Hematopoietic multipotent progenitor cell treated with erythropoietin and hydrocortisone succinate and interleukin-3 and kit ligand, for 8 days (in vitro differentiated cells): Measurements from ENCODE around the gene FHAD1.

Experiments used
- DNase-seq: peaks from one replicate; pipeline ENCODE4 v3.0.0-alpha.2; 2015

Gene FHAD1

GRCh38 chr1:15218287-15219279 lies 28.4 kb upstream of the FHAD1 start:
- DNase-seq, result peak; percentile 79

DNA sequence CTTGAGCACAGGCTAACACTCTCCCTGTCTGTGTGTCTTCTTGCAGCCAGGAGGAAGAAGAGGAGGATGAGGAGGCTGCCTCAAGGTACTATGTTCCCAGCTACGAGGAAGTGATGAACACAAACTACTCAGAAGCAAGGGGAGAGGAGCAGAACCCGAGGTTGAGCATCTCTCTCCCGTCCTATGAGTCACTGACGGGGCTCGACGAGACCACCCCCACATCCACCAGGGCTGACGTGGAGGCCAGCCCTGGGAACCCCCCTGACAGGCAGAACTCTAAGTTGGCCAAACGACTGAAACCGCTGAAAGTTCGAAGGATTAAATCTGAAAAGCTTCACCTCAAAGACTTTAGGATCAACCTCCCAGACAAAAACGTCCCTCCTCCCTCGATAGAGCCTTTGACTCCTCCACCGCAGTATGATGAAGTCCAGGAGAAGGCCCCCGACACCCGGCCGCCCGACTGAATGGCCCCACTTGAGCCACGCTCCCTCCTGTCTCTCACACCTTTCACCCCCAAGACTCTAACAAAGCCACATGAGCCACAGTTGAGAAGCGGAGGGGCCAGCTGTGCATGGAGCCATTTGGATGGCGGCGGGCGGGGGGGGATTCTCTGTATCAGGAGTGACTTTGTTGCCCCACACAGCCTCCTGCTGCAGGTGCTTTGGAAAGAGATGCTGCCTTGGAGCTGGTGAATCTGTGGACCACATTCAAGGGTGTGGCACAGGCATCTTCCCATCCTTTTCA lies 27.6 kb upstream of the FHAD1 start:
- no peak for DNase-seq

- DNase-seq, result no peak
Observed at GRCh38 chr1:15220024-15220392, 27.0 kb upstream of the FHAD1 start.

DNA sequence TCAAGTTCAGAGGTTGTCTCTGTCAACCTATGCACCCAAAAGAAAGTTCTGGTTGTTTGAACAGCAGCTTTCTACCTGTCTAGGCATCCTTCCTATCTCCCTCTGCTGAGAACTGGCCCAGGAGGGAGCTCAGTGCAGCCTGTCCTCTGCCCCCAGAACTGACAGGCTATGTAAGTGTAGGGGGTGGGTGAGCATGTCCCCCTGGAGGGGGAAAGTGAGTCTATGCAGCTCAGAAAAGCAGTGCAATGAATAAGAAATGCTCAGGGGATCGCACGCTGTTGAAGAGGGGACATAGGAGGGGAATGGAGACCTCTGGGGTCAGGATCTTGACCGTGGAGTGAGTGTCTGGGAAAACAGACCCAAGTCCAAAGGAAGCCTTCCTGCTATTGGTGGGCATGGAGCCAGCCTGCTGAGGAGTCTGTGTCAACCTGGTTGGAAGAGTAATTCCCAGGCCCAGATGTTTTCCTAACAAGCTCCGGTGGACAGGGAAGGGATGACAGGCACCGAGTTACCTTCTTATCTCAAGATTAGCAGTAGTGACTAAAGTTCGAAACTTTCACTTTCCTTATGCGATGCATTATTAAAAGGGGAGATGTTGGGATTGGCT lies 26.1 kb upstream of the FHAD1 start:
- no peak for DNase-seq

GRCh38 chr1:15222653-15223303 lies 24.2 kb upstream of the FHAD1 start:
- DNase-seq, result no peak

DNA sequence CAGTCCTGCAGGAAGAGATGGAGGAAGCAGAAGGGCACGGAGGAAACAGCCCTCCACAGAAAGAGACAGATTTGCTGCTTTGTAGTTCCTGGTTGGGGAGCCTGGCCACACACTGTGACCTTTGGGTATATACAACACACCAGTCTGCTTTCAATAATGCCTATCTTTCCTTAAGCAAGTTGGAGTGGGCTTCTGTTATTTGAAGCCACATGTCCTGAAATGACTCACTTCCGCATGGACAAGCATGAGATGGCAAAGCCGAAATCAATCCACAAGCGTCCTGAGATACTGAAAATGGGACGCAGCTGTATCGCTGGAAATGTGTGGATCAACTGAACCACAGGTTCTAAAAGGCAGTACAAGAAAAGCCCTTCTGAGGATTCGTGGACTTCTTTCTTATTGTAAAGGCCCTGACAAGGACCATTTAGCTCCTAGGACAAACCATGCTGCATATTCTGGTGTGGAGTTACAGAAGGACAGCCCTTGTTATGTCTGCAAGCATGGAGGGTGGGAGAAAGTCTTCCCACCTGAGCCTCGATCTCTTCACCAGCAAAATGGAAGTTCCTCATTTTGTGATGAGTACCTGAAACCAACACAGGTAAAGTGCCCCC lies 22.7 kb upstream of the FHAD1 start:
- no peak for DNase-seq

DNA sequence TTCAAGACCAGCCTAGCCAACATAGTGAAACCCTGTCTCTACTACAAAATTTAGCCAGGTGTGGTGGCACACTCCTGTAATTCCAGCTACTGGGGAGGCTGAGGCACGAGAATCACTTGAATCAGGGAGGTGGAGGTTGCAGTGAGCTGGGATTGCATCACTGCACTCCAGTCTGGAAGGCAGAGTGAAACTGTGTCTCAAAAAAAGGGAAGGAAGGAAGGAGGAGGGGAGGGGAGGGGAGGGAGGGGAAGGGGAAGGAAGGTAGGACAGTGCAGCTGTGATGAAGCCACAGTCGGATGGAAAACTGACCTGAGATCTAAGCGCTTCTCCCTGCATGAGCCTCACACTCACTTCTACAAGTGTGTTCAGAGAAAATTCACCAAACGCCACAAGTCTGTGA lies 22.0 kb upstream of the FHAD1 start:
- no peak for DNase-seq

- no peak for DNase-seq
Observed at GRCh38 chr1:15225461-15225860, 21.6 kb upstream of the FHAD1 start.

DNA sequence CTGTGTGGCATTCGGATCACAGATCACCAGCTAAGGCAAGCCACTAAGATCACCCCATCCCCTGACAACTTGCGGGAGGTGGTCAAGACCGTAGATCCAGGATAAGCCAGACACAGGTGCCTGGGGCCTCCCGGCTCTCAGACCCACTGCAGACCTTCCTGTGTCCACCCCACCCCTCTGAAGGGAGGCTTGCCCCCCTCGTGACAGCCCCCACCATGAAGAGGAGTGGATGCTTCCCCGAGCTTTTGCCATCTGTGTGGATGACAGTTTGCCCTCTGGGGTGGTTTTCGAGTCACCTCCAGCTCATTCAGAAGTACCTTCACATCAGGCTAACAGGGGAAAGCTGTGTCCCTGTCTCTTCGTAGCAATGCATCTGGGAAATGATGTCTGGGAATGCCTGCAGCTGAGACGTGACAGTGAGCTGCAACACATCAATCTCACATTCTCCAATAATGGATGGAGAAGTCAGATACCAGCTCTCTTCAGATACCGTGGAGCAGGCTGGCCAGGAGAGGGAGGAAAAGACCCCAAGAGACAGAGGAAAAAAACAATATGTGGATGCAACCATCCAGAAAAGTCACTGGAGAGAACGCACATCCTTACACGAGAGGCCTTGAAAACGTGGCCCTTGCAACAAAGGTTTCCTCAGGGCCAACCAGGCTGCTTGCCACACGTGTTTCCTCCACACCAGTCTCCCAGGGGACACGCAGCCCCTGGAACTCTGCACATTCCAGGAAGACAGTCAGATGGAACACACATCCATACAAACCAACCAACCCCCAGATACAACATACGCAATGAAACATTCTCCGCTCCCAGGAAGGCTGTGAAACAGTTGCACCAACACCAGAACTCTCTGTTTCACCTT lies 20.4 kb upstream of the FHAD1 start:
- DNase-seq, result no peak

GRCh38 chr1:15229707-15230131 lies 17.3 kb upstream of the FHAD1 start:
- DNase-seq, result no peak

- DNase-seq, result no peak
Observed at GRCh38 chr1:15231714-15232201, 15.3 kb upstream of the FHAD1 start.

- DNase-seq, result no peak
Observed at GRCh38 chr1:15233689-15234088, 13.3 kb upstream of the FHAD1 start.

- DNase-seq, result no peak
Observed at GRCh38 chr1:15236321-15236721, 10.7 kb upstream of the FHAD1 start.

- DNase-seq, result no peak
Observed at GRCh38 chr1:15236746-15237145, 10.3 kb upstream of the FHAD1 start.

DNA sequence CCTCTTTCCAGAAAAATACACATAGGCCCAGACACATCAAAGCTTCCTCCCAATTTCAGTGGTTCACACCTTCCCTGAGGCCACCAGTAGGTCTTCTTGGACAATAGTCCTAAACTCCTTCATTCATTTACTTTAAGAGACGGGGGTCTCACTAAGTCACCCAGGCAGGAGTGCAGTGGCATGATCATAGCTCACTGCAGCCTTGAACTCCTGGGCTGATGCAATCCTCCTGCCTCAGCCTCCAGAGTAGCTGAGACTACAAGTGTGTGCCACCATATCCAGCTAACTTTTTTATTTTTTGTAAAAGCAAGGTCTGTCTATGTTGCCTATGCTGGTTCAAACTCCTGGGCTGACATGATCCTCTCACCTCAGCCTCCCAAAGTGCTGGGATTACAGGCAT lies 8.2 kb upstream of the FHAD1 start:
- no peak for DNase-seq

- no peak for DNase-seq
Observed at GRCh38 chr1:15242766-15243165, 4.3 kb upstream of the FHAD1 start.

DNA sequence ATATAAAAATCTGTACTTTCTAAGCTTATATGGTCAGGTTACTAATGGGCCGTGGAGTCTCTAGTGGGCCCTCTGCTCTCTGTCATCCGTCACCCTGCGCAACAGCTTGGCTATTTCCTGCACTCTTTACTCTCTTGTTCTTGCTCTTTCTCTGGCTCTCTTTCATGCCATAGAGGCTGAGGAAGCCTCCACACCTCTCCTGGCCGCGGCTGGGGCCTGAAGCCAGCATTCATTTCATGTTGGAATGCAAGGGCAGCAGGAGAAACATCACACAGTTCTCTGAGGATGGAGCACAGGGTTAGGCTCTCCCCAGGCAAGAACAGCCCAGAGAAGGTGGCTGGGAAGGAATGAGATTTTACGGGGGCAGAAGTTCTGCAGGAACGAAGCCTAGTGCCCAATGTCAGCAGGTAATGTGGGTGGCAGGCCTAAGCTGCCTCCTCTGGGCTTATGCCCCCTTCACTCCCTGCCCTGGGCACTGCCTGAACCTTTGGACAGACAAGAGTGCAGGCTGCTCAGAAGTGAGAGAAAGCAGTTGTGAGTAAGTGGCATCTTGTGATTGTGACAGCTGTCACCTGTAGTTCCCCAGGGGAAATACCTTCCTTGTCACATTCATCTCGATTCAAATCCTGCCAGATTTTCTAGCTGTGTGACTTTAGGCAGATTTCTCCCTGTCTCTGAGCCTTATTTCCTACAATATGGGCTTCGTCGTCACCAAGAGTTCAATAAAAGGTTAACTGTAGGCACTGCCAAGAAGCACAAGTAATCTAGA lies 3.6 kb upstream of the FHAD1 start:
- no peak for DNase-seq

GRCh38 chr1:15244813-15245212 lies 2.2 kb upstream of the FHAD1 start:
- DNase-seq, result no peak

GRCh38 chr1:15245593-15246360 lies 1.2 kb upstream of the FHAD1 start:
- no peak for DNase-seq

DNA sequence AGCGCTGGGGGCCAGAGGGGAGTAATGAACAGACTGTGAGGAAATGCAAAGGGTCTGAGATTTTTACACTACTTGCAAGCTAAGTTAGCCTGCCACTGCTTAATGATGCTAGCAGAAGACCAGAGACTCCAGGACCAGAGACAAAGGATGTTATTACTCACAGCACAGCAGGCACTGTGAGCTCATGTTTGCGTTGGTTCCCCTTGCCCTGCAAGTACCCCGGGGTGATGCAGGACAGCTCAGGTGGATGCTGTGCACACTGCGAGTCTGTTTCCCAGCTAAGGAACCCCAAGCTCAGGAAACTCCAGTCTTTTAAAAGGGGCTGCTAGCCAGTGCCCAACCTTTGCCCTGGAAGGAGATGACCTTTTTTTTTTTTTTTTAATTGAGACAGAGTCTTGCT lies 1.2 kb downstream of the FHAD1 start:
- DNase-seq, result no peak
